OCI-LY7 (cell line): ENCODE measurements around the gene YEATS4. TPM values are rescaled to one million over a fixed set of nuclear protein-coding genes. Genes with fewer than 3 reads are reported as not detected.

ENCODE experiments used
- BruUV-seq: library from RNA; stranded (reverse); fragments of 400-500 nt; replicated peaks from 2 replicates; lab custom pipeline; 2021; lab: Mats Ljungman, UMichigan
- CTCF ChIA-PET: fragments of 300-600 bp; sonication (Branson Sonifier 250); formaldehyde crosslinking; loops from one replicate; lab custom pipeline; 2022; ENCODE audit warnings: antibody characterized with exemption; ENCODE audit not compliant: unreplicated experiment; lab: Charles Lee
- POLR2A ChIA-PET: fragments of 300-600 bp; sonication (Branson Sonifier 250); formaldehyde crosslinking; loops from one replicate; lab custom pipeline; 2022; ENCODE audit warnings: antibody characterized with exemption; lab: Charles Lee
- DNase-seq: peaks from one replicate; pipeline ENCODE4 v3.0.0-alpha.2; 2015; ENCODE audit warnings: low spot score
- H2AFZ ChIP-seq: fragments of 200-600 bp; sonication (generic), shearing (Covaris generic); 2 replicates; pipeline ENCODE4 v1.6.1; 2014; ENCODE audit warnings: mild to moderate bottlenecking, antibody characterized with exemption, low read length, moderate library complexity
- H3K27ac ChIP-seq: fragments of 200-600 bp; sonication (generic); 2 replicates; pipeline ENCODE4 v1.5.1; 2014; ENCODE audit warnings: mixed run types, low read depth, mild to moderate bottlenecking, moderate library complexity, low read length, inconsistent platforms; ENCODE audit not compliant: poor library complexity, severe bottlenecking
- H3K36me3 ChIP-seq: fragments of 200-600 bp; sonication (generic); 2 replicates; pipeline ENCODE4 v1.6.1; 2014; ENCODE audit warnings: mild to moderate bottlenecking, antibody characterized with exemption, low read length, moderate library complexity, mixed read lengths; ENCODE audit not compliant: insufficient read depth
- H3K4me1 ChIP-seq: fragments of 200-600 bp; sonication (generic); 2 replicates; pipeline ENCODE4 v1.5.1; 2014; ENCODE audit warnings: mild to moderate bottlenecking, low read length; ENCODE audit not compliant: insufficient read depth, poor library complexity, severe bottlenecking
- H3K4me2 ChIP-seq: fragments of 200-600 bp; sonication (generic); 2 replicates; pipeline ENCODE4 v1.6.1; 2014; ENCODE audit warnings: mild to moderate bottlenecking, low read length
- H3K4me3 ChIP-seq: fragments of 200-600 bp; sonication (generic); 2 replicates; pipeline ENCODE4 v1.5.1; 2014; ENCODE audit warnings: mild to moderate bottlenecking, low read depth, low read length; ENCODE audit not compliant: poor library complexity, severe bottlenecking
- H3K79me2 ChIP-seq: fragments of 200-600 bp; sonication (generic); 2 replicates; pipeline ENCODE4 v1.6.1; 2016; ENCODE audit warnings: low read depth, mild to moderate bottlenecking, low read length, moderate library complexity, mixed read lengths; ENCODE audit not compliant: insufficient read depth
- H3K9me2 ChIP-seq: fragments of 200-600 bp; sonication (generic); 2 replicates; pipeline ENCODE4 v1.6.1; 2016; ENCODE audit warnings: mild to moderate bottlenecking, low read length, mixed read lengths; ENCODE audit not compliant: insufficient read depth
- H3K9me3 ChIP-seq: fragments of 200-600 bp; sonication (generic); 2 replicates; pipeline ENCODE4 v1.6.1; 2014; ENCODE audit warnings: mild to moderate bottlenecking, mixed run types, low read length, mixed read lengths
- H4K20me1 ChIP-seq: fragments of 200-600 bp; sonication (generic); 2 replicates; pipeline ENCODE4 v1.6.1; 2014; ENCODE audit warnings: mild to moderate bottlenecking, antibody characterized with exemption, low read length, moderate library complexity, mixed read lengths; ENCODE audit not compliant: insufficient read depth
- CTCF ChIP-seq: fragments of 200-600 bp; sonication (generic); conservative IDR thresholded peaks from 2 replicates; pipeline ENCODE4 v1.5.1; 2014; ENCODE audit warnings: mild to moderate bottlenecking, antibody characterized with exemption, low read length, moderate library complexity, mixed read lengths
- EZH2phosphoT487 ChIP-seq: fragments of 200-600 bp; sonication (generic); IDR thresholded peaks from 2 replicates; pipeline ENCODE4 v1.6.1; 2018; ENCODE audit warnings: low read depth, borderline replicate concordance, mild to moderate bottlenecking, mixed run types, antibody characterized with exemption, low read length, moderate library complexity, mixed read lengths
- intact Hi-C: fragments of 100-400 bp; cut with micrococcal nuclease; formaldehyde crosslinking; loops from one replicate; pipeline ENCODE4 v1.10.0; 2022; ENCODE audit not compliant: unreplicated experiment
- total RNA-seq, 2 experiments: library from RNA; depleted of rRNA in 1 of 2; stranded (reverse); fragments of >200 nt in 1 of 2; shearing (Covaris generic) in 1 of 2; gene quantifications; 2 replicates each; pipeline ENCODE4 v1.2.3, GENCODE V29; 2014 to 2022

The YEATS4 gene
- total RNA-seq, 2 experiments from 2014 or later, result 80.4 to 122 TPM

- CTCF ChIA-PET, result no interaction called here
- TF ChIP-seq EZH2phosphoT487 (no peak), CTCF (no peak)
- BruUV-seq, result no TSS peak
These were observed 46.7 kb downstream of the YEATS4 start for GRCh38 chr12:69406217-69406616.

GRCh38 chr12:69410571-69410970, 51.0 kb downstream of the YEATS4 start:
- H3K27ac ChIP-seq, result no peak overlapping the region
- no peaks in the 10 kb centered on the region for H3K9me2 ChIP-seq
- no peak overlapping the region for H2AFZ ChIP-seq
- H3K79me2 ChIP-seq, result no peaks in the 10 kb centered on the region
- no peak for DNase-seq
- no peak overlapping the region for H3K4me3 ChIP-seq
- ChIA-PET CTCF (no interaction called here), POLR2A (interaction anchor here (0.6 kb wide), 1 partner anchor 44 kb away, joined by 3 read pairs; no protein-coding TSS in a partner anchor)
- intact Hi-C loops, result no loop called here
- TF ChIP-seq EZH2phosphoT487 (no peak), CTCF (no peak)
- no peaks in the 10 kb centered on the region for H4K20me1 ChIP-seq
- 0 out of 2 replicates have a peak, but pooled peaks cover 3% of the 10 kb centered on the region for H3K36me3 ChIP-seq
- H3K9me3 ChIP-seq, result no peaks in the 10 kb centered on the region
- BruUV-seq, result no TSS peak
- no peaks in the 10 kb centered on the region for H3K4me1 ChIP-seq
- H3K4me2 ChIP-seq, result no peak overlapping the region

More at GRCh38 chr12:69406217-69406616, 46.7 kb downstream of the YEATS4 start:
- POLR2A ChIA-PET, result interaction anchor here (0.6 kb wide), 2 partner anchors 303 to 1245 kb away, joined by 4 to 5 read pairs; no protein-coding TSS in a partner anchor
- Histone ChIP-seq H3K27ac (no peak overlapping the region), H3K9me2 (no peaks in the 10 kb centered on the region), H4K20me1 (no peaks in the 10 kb centered on the region), H3K9me3 (no peaks in the 10 kb centered on the region), H3K79me2 (no peaks in the 10 kb centered on the region), H3K4me2 (no peak overlapping the region), H2AFZ (no peak overlapping the region), H3K4me1 (no peaks in the 10 kb centered on the region), H3K4me3 (no peak overlapping the region), H3K36me3 (0 out of 2 replicates have a peak, but pooled peaks cover 3% of the 10 kb centered on the region)
- intact Hi-C loops, result no loop called here
- no peak for DNase-seq

- no peak overlapping the region for H3K4me3 ChIP-seq
- H3K9me3 ChIP-seq, result no peaks in the 10 kb centered on the region
- ChIA-PET POLR2A (no interaction called here), CTCF (no interaction called here)
- H3K4me1 ChIP-seq, result no peaks in the 10 kb centered on the region
- H2AFZ ChIP-seq, result no peak overlapping the region
- no peak overlapping the region for H3K4me2 ChIP-seq
- no peak for DNase-seq
- TF ChIP-seq CTCF, result no peak
- no peak for TF ChIP-seq EZH2phosphoT487
- intact Hi-C loops, result no loop called here
- no peaks in the 10 kb centered on the region for H3K9me2 ChIP-seq
- no peaks in the 10 kb centered on the region for H3K79me2 ChIP-seq
- BruUV-seq, result no TSS peak
- no peaks in the 10 kb centered on the region for H4K20me1 ChIP-seq
- no peak overlapping the region for H3K27ac ChIP-seq
- no peaks in the 10 kb centered on the region for H3K36me3 ChIP-seq
These were observed 53.1 kb downstream of the YEATS4 start for GRCh38 chr12:69412655-69413054.
